ENCODE measurements around the gene TMEM221.

TMEM221 gene

GRCh38 chr19:17486545-17487240 is 38.2 kb upstream of the TMEM221 start:
- no peak for TF ChIP-seq ZFP30 (CRISPR knock-in tag; IDR thresholded peaks at IDR 0.05)
- TF ChIP-seq ESRRG (CRISPR knock-in tag; IDR thresholded peaks at IDR 0.05), result no peak
- TF ChIP-seq PPARA (CRISPR knock-in tag; IDR thresholded peaks at IDR 0.05; ENCODE audit: borderline replicate concordance), result no peak
- TF ChIP-seq OSR1 (CRISPR knock-in tag; IDR thresholded peaks at IDR 0.05), result no peak
- no peak for TF ChIP-seq ZNF70 (CRISPR knock-in tag; IDR thresholded peaks at IDR 0.05)
- no peak for TF ChIP-seq ZNF8 (CRISPR knock-in tag; IDR thresholded peaks at IDR 0.05)
- TF ChIP-seq ZC3H10 (CRISPR knock-in tag; IDR thresholded peaks at IDR 0.05), result no peak
- ATAC-seq, result no peak

- TF ChIP-seq ESRRG (CRISPR knock-in tag; IDR thresholded peaks at IDR 0.05), result no peak
- no peak for TF ChIP-seq SNAI2 (CRISPR knock-in tag; IDR thresholded peaks at IDR 0.05)
- TF ChIP-seq ZC3H10 (CRISPR knock-in tag; IDR thresholded peaks at IDR 0.05), result no peak
- no peak for TF ChIP-seq ARNTL (CRISPR knock-in tag; IDR thresholded peaks at IDR 0.05; ENCODE audit: borderline replicate concordance, low read depth)
- no peak for TF ChIP-seq TSHZ2 (CRISPR knock-in tag; IDR thresholded peaks at IDR 0.05)
- no peak for TF ChIP-seq ZNF8 (CRISPR knock-in tag; IDR thresholded peaks at IDR 0.05)
- TF ChIP-seq ZNF565 (CRISPR knock-in tag; conservative IDR thresholded peaks at IDR 0.05; ENCODE audit: low read depth), result no peak
- TF ChIP-seq GLIS3 (CRISPR knock-in tag; IDR thresholded peaks at IDR 0.05), result no peak
- no peak for TF ChIP-seq TOX (CRISPR knock-in tag; IDR thresholded peaks at IDR 0.05; ENCODE audit: borderline replicate concordance)
- no peak for TF ChIP-seq CSDC2 (CRISPR knock-in tag; IDR thresholded peaks at IDR 0.05)
- no peak for TF ChIP-seq OSR1 (CRISPR knock-in tag; IDR thresholded peaks at IDR 0.05)
- ATAC-seq, result no peak
Observed at GRCh38 chr19:17484520-17485185, 36.2 kb upstream of the TMEM221 start.

GRCh38 chr19:17483605-17484002 is 35.1 kb upstream of the TMEM221 start:
- ATAC-seq, result no peak
- TF ChIP-seq ESRRG (CRISPR knock-in tag; IDR thresholded peaks at IDR 0.05) (no peak), ZNF70 (CRISPR knock-in tag; IDR thresholded peaks at IDR 0.05) (no peak), TOX (CRISPR knock-in tag; IDR thresholded peaks at IDR 0.05; ENCODE audit: borderline replicate concordance) (no peak), ISL1 (CRISPR knock-in tag; IDR thresholded peaks at IDR 0.05) (no peak), RARB (CRISPR knock-in tag; IDR thresholded peaks at IDR 0.05) (no peak), PATZ1 (CRISPR knock-in tag; IDR thresholded peaks at IDR 0.05; ENCODE audit: borderline replicate concordance) (no peak), POU6F1 (CRISPR knock-in tag; IDR thresholded peaks at IDR 0.05; ENCODE audit: borderline replicate concordance, low read depth) (no peak), PPARA (CRISPR knock-in tag; IDR thresholded peaks at IDR 0.05; ENCODE audit: borderline replicate concordance) (no peak)

- no peak for ATAC-seq
- TF ChIP-seq CSDC2 (CRISPR knock-in tag; IDR thresholded peaks at IDR 0.05), result no peak
- no peak for TF ChIP-seq ZC3H10 (CRISPR knock-in tag; IDR thresholded peaks at IDR 0.05)
- no peak for TF ChIP-seq PPARA (CRISPR knock-in tag; IDR thresholded peaks at IDR 0.05; ENCODE audit: borderline replicate concordance)
- no peak for TF ChIP-seq RARB (CRISPR knock-in tag; IDR thresholded peaks at IDR 0.05)
- no peak for TF ChIP-seq CSRNP3 (CRISPR knock-in tag; IDR thresholded peaks at IDR 0.05)
- TF ChIP-seq POU6F1 (CRISPR knock-in tag; IDR thresholded peaks at IDR 0.05; ENCODE audit: borderline replicate concordance, low read depth), result no peak
- no peak for TF ChIP-seq GLIS3 (CRISPR knock-in tag; IDR thresholded peaks at IDR 0.05)
- TF ChIP-seq BACH2 (CRISPR knock-in tag; IDR thresholded peaks at IDR 0.05; ENCODE audit: borderline replicate concordance), result no peak
- no peak for TF ChIP-seq OSR1 (CRISPR knock-in tag; IDR thresholded peaks at IDR 0.05)
- no peak for TF ChIP-seq TSHZ2 (CRISPR knock-in tag; IDR thresholded peaks at IDR 0.05)
- TF ChIP-seq ZNF70 (CRISPR knock-in tag; IDR thresholded peaks at IDR 0.05), result no peak
- TF ChIP-seq SNAI2 (CRISPR knock-in tag; IDR thresholded peaks at IDR 0.05), result no peak
Observed at GRCh38 chr19:17482877-17483604, 34.6 kb upstream of the TMEM221 start.

All from SK-N-SH treated with all-trans-retinoic acid at 6 μM for 48 hours (cell line).